HG02981 (cell line): ENCODE measurements around the gene COPZ2.
"Not testable (repeated sequence)": the region's sequence is repeated elsewhere in the genome, so short reads cannot be mapped to it uniquely, and the experiment has no call there.

Source experiments
- ATAC-seq: cut with Tn5 transposase; IDR thresholded peaks from one replicate; pipeline ENCODE4 v1.9.1; 2021; ENCODE audit warnings: mild to moderate bottlenecking, moderate library complexity; ENCODE audit not compliant: unreplicated experiment

COPZ2 gene

GRCh38 chr17:47988445-47988844, 49.2 kb downstream of the COPZ2 start:
- not testable (repeated sequence) for ATAC-seq

DNA sequence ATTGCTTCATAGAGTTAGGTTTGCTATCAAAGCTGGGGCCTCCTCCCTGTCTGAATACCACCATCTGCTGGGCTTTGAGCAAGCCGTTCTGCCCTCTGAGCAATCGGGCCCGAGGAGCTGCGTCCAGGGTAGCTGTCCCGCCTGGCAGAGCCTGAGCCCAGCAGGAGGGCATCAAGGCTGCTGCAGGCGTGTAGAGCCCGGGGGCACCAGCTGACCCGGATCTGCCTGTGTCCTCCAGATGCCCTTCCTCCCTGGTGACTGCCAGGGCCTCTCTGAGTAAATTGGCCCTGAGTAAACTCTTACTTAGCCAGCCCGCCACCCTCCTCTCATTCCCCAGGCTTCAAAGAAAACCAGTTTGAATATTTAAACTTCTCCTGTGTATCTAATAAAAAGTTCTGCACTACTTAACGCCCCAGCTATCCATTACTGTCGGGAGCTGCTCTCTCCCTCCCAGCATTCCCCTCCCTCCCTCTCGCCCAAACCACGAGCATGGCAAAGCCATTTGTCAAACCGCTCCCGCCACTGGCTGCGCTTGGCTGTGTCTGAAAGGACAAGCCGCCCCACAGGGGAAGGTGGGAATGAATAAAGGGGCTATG, 50.3 kb downstream of the COPZ2 start:
- ATAC-seq, result no peak

DNA sequence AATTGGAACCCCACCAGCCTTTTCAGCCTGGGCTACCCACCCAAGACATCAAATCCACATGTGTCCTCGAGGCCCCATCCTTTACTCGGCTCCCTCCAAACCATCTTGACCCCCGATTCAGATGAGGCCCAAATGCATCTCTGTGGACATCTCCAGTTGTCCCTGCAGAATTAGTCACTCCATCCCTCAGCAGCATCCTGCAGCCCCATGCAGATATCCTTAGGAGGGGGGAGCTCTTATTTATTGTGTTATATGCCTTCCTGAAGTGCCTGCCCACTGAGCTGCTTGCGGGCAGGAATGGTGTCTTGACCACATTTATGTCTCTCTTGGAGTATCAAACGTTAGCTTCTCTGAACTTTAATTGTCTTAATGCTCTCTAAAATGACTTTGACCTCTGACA, 51.1 kb downstream of the COPZ2 start:
- ATAC-seq, result no peak

DNA sequence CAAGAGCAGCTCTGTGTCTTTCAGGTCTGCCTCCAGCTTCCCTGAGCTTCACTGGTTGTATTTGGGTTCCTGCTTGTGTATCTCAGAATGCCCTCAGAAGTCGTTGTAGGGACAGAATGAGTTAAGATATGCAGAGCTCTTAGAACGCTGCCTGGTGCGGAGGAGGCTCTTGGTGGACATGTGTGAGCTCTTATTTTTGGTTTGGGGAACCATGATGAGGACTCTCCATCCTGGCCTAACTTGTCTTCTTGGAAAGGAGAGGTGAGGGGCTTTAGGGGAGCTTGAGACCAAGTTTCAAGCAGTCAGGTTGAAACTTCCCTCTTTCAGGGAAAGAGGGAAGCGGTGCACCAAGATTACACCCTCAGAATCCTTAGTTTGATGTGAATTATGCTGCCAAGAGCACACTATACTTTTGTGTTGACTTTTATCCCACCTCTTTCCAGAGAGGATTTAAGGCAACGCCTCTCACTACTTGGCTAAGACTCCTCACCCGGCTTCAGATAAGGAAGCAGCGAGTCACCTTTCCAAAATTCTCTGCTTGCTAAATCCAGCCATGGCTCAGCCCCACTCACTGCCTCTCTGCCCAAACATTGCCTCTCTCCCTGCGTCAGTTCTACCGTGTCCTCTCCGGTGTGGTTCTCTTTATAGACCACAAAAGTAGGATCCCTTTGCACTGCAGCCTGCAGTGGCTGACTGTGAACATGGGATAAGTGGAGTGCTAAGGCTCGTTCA, 53.9 kb downstream of the COPZ2 start:
- no peak for ATAC-seq

DNA sequence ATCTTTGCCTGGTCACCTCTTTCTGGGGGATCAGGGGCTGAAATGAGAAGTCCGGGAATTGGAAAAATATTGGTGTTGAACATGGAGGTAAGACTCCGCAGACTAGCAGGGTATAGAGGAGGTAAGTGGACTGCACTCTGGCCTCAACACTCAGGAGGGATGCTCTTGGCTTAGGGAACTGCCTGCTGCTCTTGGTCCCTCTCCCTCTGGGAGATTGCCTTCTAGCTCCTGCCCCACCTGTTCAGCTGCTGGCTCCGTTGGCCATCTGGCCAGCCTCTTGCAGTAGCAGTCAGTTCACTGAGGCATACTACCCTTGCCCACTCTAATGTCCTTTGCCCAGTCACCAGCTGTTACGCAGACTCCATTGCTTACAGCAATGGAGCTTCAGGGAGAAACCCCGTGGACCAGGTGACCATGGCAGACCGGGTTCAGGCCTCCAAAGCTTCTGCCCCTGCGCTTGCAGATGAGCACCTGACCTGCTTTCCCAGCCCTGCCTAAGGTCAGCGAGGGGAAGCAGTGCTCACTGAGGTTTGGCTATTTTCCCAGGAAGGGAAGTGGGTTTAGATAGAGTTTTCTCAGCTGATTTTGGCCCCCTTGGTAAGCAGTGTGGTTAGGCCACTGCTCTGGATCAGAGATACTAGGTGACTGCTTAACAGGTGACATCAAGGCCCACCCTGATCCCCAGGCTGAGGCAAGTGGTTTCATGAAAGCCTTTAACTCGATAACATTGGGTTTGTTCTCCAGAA, 54.8 kb downstream of the COPZ2 start:
- ATAC-seq, result no peak

DNA sequence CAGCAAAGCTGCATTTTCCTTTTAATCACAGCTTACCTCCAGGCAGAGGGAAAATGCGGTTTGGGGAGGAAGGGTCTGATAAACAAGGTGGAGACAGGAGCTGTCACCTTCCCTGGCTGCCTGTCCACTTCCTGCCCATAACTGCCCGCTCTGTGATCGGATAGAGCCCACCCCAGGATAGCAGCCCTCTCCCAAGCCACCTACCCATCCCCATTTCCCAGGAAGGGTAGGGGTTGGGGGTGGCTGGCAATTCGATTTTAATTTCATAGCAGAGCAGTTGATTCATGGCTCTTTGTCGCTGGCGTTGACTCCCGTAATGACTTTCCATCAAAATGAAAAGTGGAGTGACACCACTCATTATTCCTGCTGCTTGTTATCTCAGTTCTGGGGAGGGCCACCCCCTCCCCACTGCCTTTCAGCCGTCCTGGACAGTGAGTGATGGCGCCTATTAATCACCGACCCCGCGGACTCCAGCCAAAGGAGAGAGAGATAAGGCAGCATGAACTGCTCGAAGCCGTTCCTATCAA, 55.4 kb downstream of the COPZ2 start:
- no peak for ATAC-seq

DNA sequence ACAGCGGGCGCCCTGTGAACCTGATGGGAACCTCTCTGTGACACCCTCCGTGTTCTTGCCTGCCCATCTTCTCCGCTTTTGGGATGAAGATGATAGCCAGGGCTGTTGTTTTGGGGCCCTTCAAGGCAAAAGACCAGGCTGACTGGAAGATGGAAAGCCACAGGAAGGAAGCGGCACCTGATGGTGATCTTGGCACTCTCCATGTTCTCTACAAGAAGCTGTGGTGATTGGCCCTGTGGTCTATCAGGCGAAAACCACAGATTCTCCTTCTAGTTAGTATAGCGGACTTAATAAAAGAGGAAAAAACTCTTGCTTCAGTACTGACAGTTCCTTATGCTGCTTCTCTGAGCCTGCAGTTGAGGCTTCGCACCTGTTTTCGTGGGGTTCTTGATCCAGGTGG, 56.1 kb downstream of the COPZ2 start:
- no peak for ATAC-seq

- ATAC-seq, result no peak
Measured at GRCh38 chr17:47980541-47980940, 57.1 kb downstream of the COPZ2 start.

- ATAC-seq, result no peak
Measured at GRCh38 chr17:47978324-47978723, 59.3 kb downstream of the COPZ2 start.
